Heart left ventricle (tissue), 16 donors: ENCODE results near the gene USP25. TPM values are rescaled to one million over a fixed set of nuclear protein-coding genes. Genes with fewer than 3 reads are reported as not detected.

ENCODE experiments used
- ATAC-seq, 4 donors: fragments of 200-7000 bp; cut with Tn5 transposase; one replicate each; pipeline ENCODE4 v1.9.1; 2020 to 2022; ENCODE audit warnings: moderate library complexity in 4 of 4, mild to moderate bottlenecking in 3 of 4, moderate number of reproducible peaks in 1 of 4
- DNase-seq, 5 donors: peaks; one replicate each; pipeline ENCODE4 v3.0.0-alpha.2; 2020
- H3K27ac ChIP-seq, 12 donors: fragments of 200-600 bp; sonication (generic) in 4 of 12; one replicate each; pipeline versions ENCODE4 v1.5.0 to v1.8.0; 2016 to 2022; ENCODE audit warnings: mild to moderate bottlenecking in 2 of 12
- H3K27me3 ChIP-seq, 9 donors: fragments of 200-600 bp; sonication (generic) in 2 of 9; one replicate each; pipeline versions ENCODE4 v1.5.1 to v1.8.0; 2016 to 2022; ENCODE audit warnings: mild to moderate bottlenecking in 3 of 9
- H3K36me3 ChIP-seq, 9 donors: fragments of 200-600 bp; sonication (generic) in 2 of 9; one replicate each; pipeline versions ENCODE4 v1.5.0 to v1.8.0; 2018 to 2022; ENCODE audit warnings: mild to moderate bottlenecking in 2 of 9
- H3K4me1 ChIP-seq, 12 donors: fragments of 200-600 bp; sonication (generic) in 4 of 12; one replicate each; pipeline versions ENCODE4 v1.5.0 to v1.8.0; 2016 to 2022; ENCODE audit warnings: mild to moderate bottlenecking in 3 of 12
- H3K4me3 ChIP-seq, 12 donors: fragments of 200-600 bp; sonication (generic) in 4 of 12; one replicate each; pipeline versions ENCODE4 v1.5.0 to v1.8.0; 2017 to 2022; ENCODE audit warnings: mild to moderate bottlenecking in 9 of 12, moderate library complexity in 4 of 12
- H3K9me3 ChIP-seq, 12 donors: fragments of 200-600 bp; sonication (generic) in 4 of 12; one replicate each; pipeline versions ENCODE4 v1.5.0 to v1.8.0; 2016 to 2022; ENCODE audit warnings: mild to moderate bottlenecking in 1 of 12
- CTCF ChIP-seq, 12 donors: fragments of 200-600 bp; sonication (generic) in 4 of 12; IDR thresholded peaks; one replicate each; pipeline versions ENCODE4 v1.5.0 to v1.8.0; 2018 to 2022; ENCODE audit warnings: antibody characterized with exemption in 12 of 12, mild to moderate bottlenecking in 5 of 12
- POLR2A ChIP-seq, 2 donors: fragments of 450-650 bp; IDR thresholded peaks; one replicate each; pipeline ENCODE4 v1.6.1; 2017; ENCODE audit warnings: antibody characterized with exemption in 2 of 2, mild to moderate bottlenecking in 2 of 2, moderate library complexity in 2 of 2
- WGBS, 4 donors: extraction: QIAGEN DNeasy Blood & Tissue Kit in 2 of 4; methylation state at CpG; one replicate each; pipeline versions ENCODE4 v1.1.5 to v1.1.7; 2013 to 2018; 5-methylcytosine and 5-hydroxymethylcytosine counted together
- intact Hi-C, 10 donors: fragments of 100-400 bp; cut with DNase I; formaldehyde crosslinking; loops; one replicate each; pipeline versions ENCODE4 v1.11.1 to v1.14.2; 2022
- polyA plus RNA-seq, 2 donors: library from polyadenylated mRNA; stranded (reverse); fragments of 200-250 nt; gene quantifications; one replicate each; pipeline ENCODE4 v1.2.3, GENCODE V29; 2013
- total RNA-seq, 9 donors: library from RNA; depleted of rRNA in 2 of 9; stranded (reverse); fragments of >200 nt in 2 of 9; fragmentation: NEBNext Ultra II Directional in 3 of 9; extraction: Animal tissue kit (Norgen Biotek cat#: 25700) in 3 of 9; gene quantifications; one replicate each; pipeline versions ENCODE4 v1.1.0 to v1.2.4, GENCODE V29; 2016 to 2023
- donor health status: ischemic (EF 13 %, LVEDD 7.1; RV severe dilation, severe dysfunction).
- donor health status: healthy with polysubstance abuse.
- donor health status: DM: no; HTN: yes; CAD: no.
- donor health status: DM: no; HTN: no; CAD: no.
- donor health status: ischemic (EF 25% LVEDD 6.9; RV normal size, moderate dysfunction).
- donor health status: ischemic (EF 25% LVEDD 5.7; RV mildly dilated, moderate dysfunction).
- donor health status: healthy.
- donor health status: DM: yes; HTN: yes; CAD: no.
- donor health status: ischemic (EF 35%, LVEDD 5.7; RV mildly dilated, moderate dysfunction).
- donor health status: nonischemic (EF 11% LVEDD 7.7; RV severe dilation, severe dysfunction).
- donor health status: DM: yes; HTN: yes; CAD: no.
- donor health status: PGD.
- donor health status: ischemic (EF 29% LVEDD 5.4; RV normal size, mild dysfunction).
- donor health status: nonischemic (EF 23%, LVEDD 6.1; RV moderate dilation, normal function).

USP25 gene
- total and polyA plus RNA-seq, 11 donors = 20.4 to 55.3 (median 44.6) TPM

- intact Hi-C loops = no loop called here
- Histone ChIP-seq H3K4me1 (peaks cover 0 to 51% (median 21%) of the 10 kb centered on the region in 12 donors), H3K4me3 (no peak overlapping the region), H3K36me3 (peaks cover 0 to 25% (median 3%) of the 10 kb centered on the region in 9 donors), H3K27ac (no peak overlapping the region), H3K9me3 (no peaks in the 10 kb centered on the region), H3K27me3 (no peaks in the 10 kb centered on the region)
- no peak for DNase-seq
- TF ChIP-seq CTCF (IDR thresholded peaks at IDR 0.05) (no peak), POLR2A (IDR thresholded peaks at IDR 0.05) (no peak)
- 52 to 61% (median 55%) methylated on average over 3 of the region's 3 CpGs for WGBS, 4 donors
- no peak for ATAC-seq
Observed at GRCh38 chr21:15764878-15765277, 35.1 kb downstream of the USP25 start.

GRCh38 chr21:15766952-15767603 lies 37.3 kb downstream of the USP25 start:
- Histone ChIP-seq H3K36me3 (peaks cover 0 to 25% (median 3%) of the 10 kb centered on the region in 9 donors), H3K4me3 (no peak overlapping the region), H3K9me3 (no peaks in the 10 kb centered on the region), H3K4me1 (peaks cover 0 to 48% (median 17%) of the 10 kb centered on the region in 12 donors), H3K27me3 (no peaks in the 10 kb centered on the region), H3K27ac (no peak overlapping the region)
- intact Hi-C loops = no loop called here
- ATAC-seq (no peak), DNase-seq (no peak)
- TF ChIP-seq POLR2A (IDR thresholded peaks at IDR 0.05) = no peak
- no peak for TF ChIP-seq CTCF (IDR thresholded peaks at IDR 0.05)
- WGBS, 4 donors = 67 to 77% (median 71%) methylated on average over 1 of the region's 1 CpG

GRCh38 chr21:15768045-15768601 lies 38.3 kb downstream of the USP25 start:
- intact Hi-C loops = no loop called here
- no peak for ATAC-seq

More at GRCh38 chr21:15768045-15768601, 38.3 kb downstream of the USP25 start:
- Histone ChIP-seq H3K36me3 (peaks cover 0 to 25% (median 3%) of the 10 kb centered on the region in 9 donors), H3K9me3 (no peaks in the 10 kb centered on the region), H3K27ac (no peak overlapping the region), H3K27me3 (no peaks in the 10 kb centered on the region), H3K4me1 (peaks cover 0 to 55% (median 19%) of the 10 kb centered on the region in 12 donors), H3K4me3 (no peak overlapping the region)
- no peak for DNase-seq
- WGBS, 4 donors = 69 to 78% (median 77%) methylated on average over 5 of the region's 5 CpGs
- no peak for TF ChIP-seq CTCF (IDR thresholded peaks at IDR 0.05)
- no peak for TF ChIP-seq POLR2A (IDR thresholded peaks at IDR 0.05)
